Lower lobe of right lung (tissue), 2 donors: ENCODE results near the gene UPP2. TPM values are rescaled to one million over a fixed set of nuclear protein-coding genes. Genes with fewer than 3 reads are reported as not detected.

Experiments used
- ATAC-seq, 2 donors: fragments of 200-7000 bp; cut with Tn5 transposase; one replicate each; pipeline ENCODE4 v1.9.1; 2020 to 2022; ENCODE audit warnings: mild to moderate bottlenecking in 2 of 2, moderate library complexity in 2 of 2
- DNase-seq: peaks from one replicate; pipeline ENCODE4 v3.0.0-alpha.2; 2020
- H3K27ac ChIP-seq: fragments of 200-600 bp; one replicate; pipeline ENCODE4 v1.8.0; 2022
- H3K27me3 ChIP-seq: fragments of 200-600 bp; one replicate; pipeline ENCODE4 v1.8.0; 2022; ENCODE audit warnings: low read depth
- H3K36me3 ChIP-seq: fragments of 200-600 bp; one replicate; pipeline ENCODE4 v1.8.0; 2022; ENCODE audit warnings: mild to moderate bottlenecking
- H3K4me1 ChIP-seq: fragments of 200-600 bp; one replicate; pipeline ENCODE4 v1.8.0; 2022
- H3K4me3 ChIP-seq: fragments of 200-600 bp; one replicate; pipeline ENCODE4 v1.8.0; 2022; ENCODE audit warnings: mild to moderate bottlenecking
- H3K9me3 ChIP-seq: fragments of 200-600 bp; one replicate; pipeline ENCODE4 v1.8.0; 2022
- CTCF ChIP-seq: fragments of 200-600 bp; IDR thresholded peaks from one replicate; pipeline ENCODE4 v1.8.0; 2022; ENCODE audit warnings: antibody characterized with exemption, mild to moderate bottlenecking
- intact Hi-C: fragments of 100-400 bp; cut with DNase I; formaldehyde crosslinking; loops from one replicate; pipeline ENCODE4 v1.11.0; 2022
- total RNA-seq: library from RNA; stranded (reverse); fragmentation: NEBNext Ultra II Directional; extraction: Animal tissue kit (Norgen Biotek cat#: 25700); gene quantifications from one replicate; pipeline ENCODE4 v1.2.1, GENCODE V29; 2021
- donor health status: DM: no; HTN: yes; CAD: no; lungs with severe emphysema.

UPP2 gene
- total RNA-seq, 1 donor from 2014 or later, result not detected

- ATAC-seq (no peak), DNase-seq (no peak)
- Histone ChIP-seq H3K27me3 (no peaks in the 10 kb centered on the region), H3K9me3 (no peaks in the 10 kb centered on the region), H3K36me3 (no peaks in the 10 kb centered on the region), H3K4me1 (no peaks in the 10 kb centered on the region), H3K27ac (no peak overlapping the region), H3K4me3 (no peak overlapping the region)
- no peak for TF ChIP-seq CTCF
- intact Hi-C loops, result no loop called here
Measured at GRCh38 chr2:158115202-158115767, 13.6 kb downstream of the UPP2 start.

- Histone ChIP-seq H3K4me1 (no peaks in the 10 kb centered on the region), H3K27me3 (no peaks in the 10 kb centered on the region), H3K9me3 (no peaks in the 10 kb centered on the region), H3K27ac (no peak overlapping the region), H3K36me3 (no peaks in the 10 kb centered on the region), H3K4me3 (no peak overlapping the region)
- no peak for ATAC-seq
- no peak for TF ChIP-seq CTCF
- intact Hi-C loops, result no loop called here
- no peak for DNase-seq
Measured at GRCh38 chr2:158116936-158117335, 15.3 kb downstream of the UPP2 start.

- H3K4me3 ChIP-seq, result no peak overlapping the region
- no peak for ATAC-seq
Measured at GRCh38 chr2:158120102-158120501, 18.4 kb downstream of the UPP2 start.

GRCh38 chr2:158120664-158121641, 19.3 kb downstream of the UPP2 start:
- TF ChIP-seq CTCF, result no peak
- DNase-seq (no peak), ATAC-seq (no peak)
- Histone ChIP-seq H3K9me3 (no peaks in the 10 kb centered on the region), H3K36me3 (no peaks in the 10 kb centered on the region), H3K4me1 (no peaks in the 10 kb centered on the region), H3K27ac (no peak overlapping the region), H3K27me3 (no peaks in the 10 kb centered on the region), H3K4me3 (no peak overlapping the region)
- intact Hi-C loops, result no loop called here

More at GRCh38 chr2:158120102-158120501, 18.4 kb downstream of the UPP2 start:
- no peak for TF ChIP-seq CTCF
- Histone ChIP-seq H3K27me3 (no peaks in the 10 kb centered on the region), H3K27ac (no peak overlapping the region), H3K36me3 (no peaks in the 10 kb centered on the region), H3K9me3 (no peaks in the 10 kb centered on the region), H3K4me1 (no peaks in the 10 kb centered on the region)
- intact Hi-C loops, result no loop called here
- DNase-seq, result no peak

GRCh38 chr2:158124896-158125295, 23.2 kb downstream of the UPP2 start:
- no peaks in the 10 kb centered on the region for H3K9me3 ChIP-seq
- ATAC-seq, result no peak
- intact Hi-C loops, result no loop called here
- no peak overlapping the region for H3K4me3 ChIP-seq
- H3K27me3 ChIP-seq, result no peaks in the 10 kb centered on the region
- no peak for DNase-seq
- no peak overlapping the region for H3K27ac ChIP-seq
- no peak for TF ChIP-seq CTCF
- no peaks in the 10 kb centered on the region for H3K36me3 ChIP-seq
- no peaks in the 10 kb centered on the region for H3K4me1 ChIP-seq
